Progenitor cell of endocrine pancreas (in vitro differentiated cells): ENCODE data around the gene KIF25. TPM values are rescaled to one million over a fixed set of nuclear protein-coding genes. Genes with fewer than 3 reads are reported as not detected.

Experiments used
- DNase-seq: peaks from one replicate; pipeline ENCODE4 v3.0.0; 2021; ENCODE audit warnings: low spot score; ENCODE audit not compliant: unreplicated experiment
- H3K27ac Mint-ChIP-seq: 2 replicates; pipeline ENCODE4 v1.8.0; 2021; ENCODE audit warnings: mild to moderate bottlenecking, moderate library complexity, mixed read lengths
- H3K27me3 Mint-ChIP-seq: 2 replicates; pipeline ENCODE4 v1.8.0; 2021; ENCODE audit warnings: mixed read lengths
- H3K36me3 Mint-ChIP-seq: 2 replicates; pipeline ENCODE4 v1.8.0; 2022; ENCODE audit warnings: mixed read lengths; ENCODE audit not compliant: insufficient read depth
- H3K4me1 Mint-ChIP-seq: 2 replicates; pipeline ENCODE4 v1.8.0; 2021; ENCODE audit warnings: low read depth, mixed read lengths
- H3K4me3 Mint-ChIP-seq: 2 replicates; pipeline ENCODE4 v1.8.0; 2021; ENCODE audit warnings: low read depth, mild to moderate bottlenecking, moderate library complexity, mixed read lengths
- H3K9me3 Mint-ChIP-seq: 2 replicates; pipeline ENCODE4 v1.8.0; 2021; ENCODE audit warnings: low read depth, mixed read lengths
- total RNA-seq: library from RNA; stranded (reverse); gene quantifications from 2 replicates; pipeline ENCODE4 v1.2.1, GENCODE V29; 2021
- TF ChIP-seq, protein P1 (sequence below): fragments of 200-600 bp; sonication (generic); IDR thresholded peaks from one replicate; pipeline ENCODE4 v1.5.0; 2021; ENCODE audit warnings: antibody characterized with exemption, mild to moderate bottlenecking; ENCODE audit not compliant: unreplicated experiment

KIF25 gene
- total RNA-seq, 1 donor from 2014 or later: not detected

DNA sequence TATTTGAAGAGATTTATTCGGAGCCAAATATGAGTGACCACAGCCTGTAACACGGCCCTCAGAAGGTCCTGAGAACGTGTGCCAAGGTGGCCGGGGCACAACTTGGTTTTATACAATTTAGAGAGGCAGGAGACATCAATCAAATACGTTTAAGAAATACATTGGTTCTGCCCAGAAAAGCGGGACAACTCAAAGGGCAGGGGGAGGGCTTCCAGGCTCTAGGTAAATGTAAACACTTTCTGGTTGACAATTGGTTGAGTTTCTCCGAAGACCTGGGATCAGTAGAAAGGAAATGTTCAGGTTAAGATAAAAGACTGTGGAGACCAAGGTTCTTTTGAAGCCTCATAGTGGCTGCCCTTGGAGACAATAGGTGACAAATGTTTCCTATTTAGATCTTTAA is 18.9 kb upstream of the KIF25 start:
- Mint-ChIP-seq H3K9me3 (peaks cover under 1% of the 10 kb centered on the region), H3K27ac (no peak overlapping the region)

DNA sequence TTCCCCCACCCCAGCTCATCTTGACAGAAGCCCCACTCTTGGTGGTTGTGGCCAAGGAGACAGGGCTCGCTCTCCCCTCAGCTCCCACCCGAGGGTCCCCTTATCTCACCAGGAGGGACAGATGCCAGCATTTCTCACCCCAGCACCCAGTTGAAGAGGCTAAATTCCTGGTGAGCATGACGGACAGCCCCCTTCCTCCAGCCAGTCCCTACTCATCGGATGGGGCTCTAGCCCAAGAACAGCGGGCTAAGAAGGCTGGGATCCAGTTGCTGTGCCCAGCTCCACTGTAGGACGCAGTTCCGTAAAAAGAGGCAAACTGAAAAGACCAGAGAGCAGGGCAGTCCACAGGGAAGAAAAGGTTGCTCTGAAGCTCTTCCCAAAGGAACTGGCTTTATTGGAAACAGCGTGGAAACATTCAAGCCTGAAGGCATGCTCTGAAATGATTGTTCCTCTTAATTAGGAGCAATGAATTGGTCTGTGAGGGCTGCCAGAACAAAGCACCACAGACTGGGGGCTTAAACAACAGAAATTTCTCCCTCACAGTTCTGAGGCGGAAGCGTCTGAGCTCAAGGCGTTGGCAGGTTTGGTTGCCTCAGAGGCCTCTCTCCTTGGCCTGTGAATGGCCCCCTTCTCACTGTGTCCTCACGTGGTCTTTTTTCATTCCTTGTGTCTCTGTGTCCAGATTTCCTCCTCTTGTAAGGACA is 17.9 kb upstream of the KIF25 start:
- Mint-ChIP-seq H3K4me3 (no peak overlapping the region), H3K36me3 (no peaks in the 10 kb centered on the region), H3K27ac (peak overlapping the region; percentile 35), H3K27me3 (peaks cover 2% of the 10 kb centered on the region), H3K4me1 (peaks cover 16% of the 10 kb centered on the region), H3K9me3 (peaks cover 4% of the 10 kb centered on the region)
- TF ChIP-seq, protein P1, sequence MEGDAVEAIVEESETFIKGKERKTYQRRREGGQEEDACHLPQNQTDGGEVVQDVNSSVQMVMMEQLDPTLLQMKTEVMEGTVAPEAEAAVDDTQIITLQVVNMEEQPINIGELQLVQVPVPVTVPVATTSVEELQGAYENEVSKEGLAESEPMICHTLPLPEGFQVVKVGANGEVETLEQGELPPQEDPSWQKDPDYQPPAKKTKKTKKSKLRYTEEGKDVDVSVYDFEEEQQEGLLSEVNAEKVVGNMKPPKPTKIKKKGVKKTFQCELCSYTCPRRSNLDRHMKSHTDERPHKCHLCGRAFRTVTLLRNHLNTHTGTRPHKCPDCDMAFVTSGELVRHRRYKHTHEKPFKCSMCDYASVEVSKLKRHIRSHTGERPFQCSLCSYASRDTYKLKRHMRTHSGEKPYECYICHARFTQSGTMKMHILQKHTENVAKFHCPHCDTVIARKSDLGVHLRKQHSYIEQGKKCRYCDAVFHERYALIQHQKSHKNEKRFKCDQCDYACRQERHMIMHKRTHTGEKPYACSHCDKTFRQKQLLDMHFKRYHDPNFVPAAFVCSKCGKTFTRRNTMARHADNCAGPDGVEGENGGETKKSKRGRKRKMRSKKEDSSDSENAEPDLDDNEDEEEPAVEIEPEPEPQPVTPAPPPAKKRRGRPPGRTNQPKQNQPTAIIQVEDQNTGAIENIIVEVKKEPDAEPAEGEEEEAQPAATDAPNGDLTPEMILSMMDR: no peak
- DNase-seq: no peak

More for the DNA sequence above, 18.9 kb upstream of the KIF25 start:
- H3K36me3 Mint-ChIP-seq: no peaks in the 10 kb centered on the region
- peaks cover 23% of the 10 kb centered on the region for H3K4me1 Mint-ChIP-seq
- no peak for DNase-seq
- TF ChIP-seq, protein P1: no peak
- H3K27me3 Mint-ChIP-seq: no peaks in the 10 kb centered on the region
- no peak overlapping the region for H3K4me3 Mint-ChIP-seq

DNA sequence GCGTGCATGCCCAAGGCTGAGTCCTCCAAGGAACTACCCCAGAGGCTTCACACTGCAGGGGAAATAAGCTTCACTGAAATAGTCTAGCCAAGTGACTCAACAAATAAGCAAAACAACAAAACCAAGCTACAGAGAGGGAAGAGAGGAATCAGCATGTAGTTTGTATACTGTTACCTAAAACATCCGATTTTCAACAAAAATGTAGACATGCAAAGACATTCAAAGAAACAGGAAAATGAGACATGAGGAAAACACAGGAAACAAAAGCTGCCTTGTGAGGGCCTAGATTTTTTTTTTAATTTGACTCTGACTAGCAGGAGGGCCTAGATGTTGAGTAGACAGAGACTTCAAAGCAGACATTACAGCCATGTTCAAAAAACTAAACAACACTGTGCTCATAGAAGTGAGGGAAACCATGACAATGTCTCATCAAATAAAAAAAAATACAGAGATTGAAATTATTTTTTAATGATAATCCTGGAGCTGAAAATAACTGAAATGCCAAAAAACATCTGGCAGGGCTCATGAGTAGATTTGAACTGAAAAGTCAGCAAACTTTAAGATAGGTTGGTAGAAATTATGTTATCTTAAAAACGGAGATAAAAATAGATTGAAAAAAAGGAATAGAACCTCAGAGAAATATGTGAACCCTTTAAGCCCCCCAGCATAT is 16.4 kb upstream of the KIF25 start:
- H3K4me3 Mint-ChIP-seq: no peak overlapping the region
- DNase-seq: no peak
- H3K36me3 Mint-ChIP-seq: no peaks in the 10 kb centered on the region
- no peak overlapping the region for H3K27ac Mint-ChIP-seq
- TF ChIP-seq, protein P1: no peak
- H3K9me3 Mint-ChIP-seq: peaks cover 4% of the 10 kb centered on the region
- H3K27me3 Mint-ChIP-seq: peaks cover 2% of the 10 kb centered on the region
- H3K4me1 Mint-ChIP-seq: peaks cover 6% of the 10 kb centered on the region

DNA sequence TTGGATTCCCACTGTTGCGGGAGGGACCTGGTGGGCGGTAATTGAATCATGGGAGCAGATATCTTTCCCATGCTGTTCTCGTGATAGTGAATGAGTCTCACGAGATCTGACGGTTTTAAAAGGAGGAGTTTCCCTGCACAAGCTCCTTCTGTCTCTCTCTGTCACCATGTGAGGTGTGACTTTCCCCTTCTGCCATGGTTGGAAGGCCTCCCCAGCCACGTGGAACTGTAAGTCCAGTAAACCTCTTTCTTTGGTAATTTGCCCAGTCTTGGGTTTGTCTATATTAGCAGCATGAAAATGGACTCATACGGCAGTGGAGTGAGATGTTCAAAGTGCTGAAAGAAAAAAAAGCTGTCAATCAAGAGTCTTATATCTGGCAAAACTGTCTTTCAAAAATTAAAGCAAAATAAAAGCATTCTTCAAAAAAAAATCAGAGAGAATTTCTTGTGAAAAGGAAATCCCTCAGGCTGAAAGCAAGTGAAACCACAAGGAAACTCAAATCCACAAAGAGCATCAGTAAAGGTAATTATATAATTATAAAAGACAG is 15.5 kb upstream of the KIF25 start:
- Mint-ChIP-seq H3K36me3 (no peaks in the 10 kb centered on the region), H3K9me3 (peaks cover 4% of the 10 kb centered on the region), H3K4me3 (no peak overlapping the region), H3K27me3 (peaks cover 2% of the 10 kb centered on the region), H3K4me1 (peaks cover 6% of the 10 kb centered on the region), H3K27ac (peak overlapping the region; percentile 61)
- TF ChIP-seq, protein P1: no peak
- no peak for DNase-seq

DNA sequence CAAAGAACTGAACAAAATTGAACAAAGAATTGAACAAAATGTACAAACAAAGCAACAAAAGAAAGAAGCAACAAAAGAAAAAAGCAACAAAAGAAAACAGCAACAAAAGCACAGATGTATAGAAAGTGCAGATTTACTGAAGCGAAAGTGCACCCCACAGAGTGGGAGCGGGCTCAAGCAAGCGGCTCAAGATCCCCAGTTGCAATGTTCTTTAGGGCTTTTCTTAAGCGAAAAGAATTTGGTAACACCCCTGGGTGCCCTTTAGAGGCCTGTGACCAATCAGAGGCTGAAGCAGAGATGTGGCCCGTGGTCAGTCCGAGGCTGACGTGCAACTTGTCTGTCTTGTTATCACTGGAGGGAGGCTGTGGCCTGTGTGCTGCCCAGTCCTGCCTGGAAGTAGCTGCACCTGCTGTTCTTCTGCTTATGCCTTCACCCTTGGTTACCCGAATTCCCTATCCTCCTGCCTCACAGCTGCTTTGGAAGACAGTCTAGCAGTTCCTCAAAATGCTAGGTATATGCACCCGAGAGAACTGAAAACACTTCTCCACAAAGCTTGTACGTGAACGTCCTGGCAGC is 13.2 kb upstream of the KIF25 start:
- Mint-ChIP-seq H3K27me3 (peaks cover 2% of the 10 kb centered on the region), H3K4me1 (peaks cover 2% of the 10 kb centered on the region), H3K27ac (no peak overlapping the region), H3K9me3 (peaks cover 4% of the 10 kb centered on the region), H3K4me3 (no peak overlapping the region), H3K36me3 (no peaks in the 10 kb centered on the region)
- TF ChIP-seq, protein P1: no peak
- no peak for DNase-seq
